Measurements from ENCODE around the gene TNS2. TPM values are rescaled to one million over a fixed set of nuclear protein-coding genes. Genes with fewer than 3 reads are reported as not detected.
A peak's percentile ranks its signal among the peaks of the same experiment; 100 is the strongest.

Gene TNS2
- total and polyA plus RNA-seq, 2 of the 13 experiments (the other 11 are each of a cell fraction or from before 2014, with no cell fraction given), result 8.9 to 20.4 TPM

DNA sequence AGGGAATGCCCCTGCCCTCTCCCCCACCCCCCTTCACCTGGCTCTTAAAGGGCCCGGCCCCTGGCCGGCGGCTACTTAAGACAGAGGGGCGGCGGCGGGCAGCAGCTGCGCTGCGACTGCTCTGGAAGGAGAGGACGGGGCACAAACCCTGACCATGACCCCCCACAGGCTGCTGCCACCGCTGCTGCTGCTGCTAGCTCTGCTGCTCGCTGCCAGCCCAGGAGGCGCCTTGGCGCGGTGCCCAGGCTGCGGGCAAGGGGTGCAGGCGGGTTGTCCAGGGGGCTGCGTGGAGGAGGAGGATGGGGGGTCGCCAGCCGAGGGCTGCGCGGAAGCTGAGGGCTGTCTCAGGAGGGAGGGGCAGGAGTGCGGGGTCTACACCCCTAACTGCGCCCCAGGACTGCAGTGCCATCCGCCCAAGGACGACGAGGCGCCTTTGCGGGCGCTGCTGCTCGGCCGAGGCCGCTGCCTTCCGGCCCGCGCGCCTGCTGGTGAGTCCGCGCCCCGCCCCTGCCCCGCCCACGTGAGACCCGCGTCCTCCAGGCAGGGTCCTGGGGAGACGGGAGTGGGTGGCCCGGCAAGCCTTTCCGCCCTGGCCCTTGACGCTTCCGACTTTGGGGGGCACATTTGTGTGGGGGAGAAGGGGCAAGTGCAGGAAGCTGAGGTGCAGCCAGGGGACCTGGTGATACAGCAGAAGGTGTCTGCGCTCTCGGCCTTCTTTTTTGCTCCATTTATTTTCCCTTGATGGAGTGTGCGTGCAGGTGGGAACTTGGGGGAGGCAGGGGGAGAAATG lies 47.9 kb downstream of the TNS2 start, which contains the start of gene IGFBP6 (continued):
- TF ChIP-seq, protein P1, sequence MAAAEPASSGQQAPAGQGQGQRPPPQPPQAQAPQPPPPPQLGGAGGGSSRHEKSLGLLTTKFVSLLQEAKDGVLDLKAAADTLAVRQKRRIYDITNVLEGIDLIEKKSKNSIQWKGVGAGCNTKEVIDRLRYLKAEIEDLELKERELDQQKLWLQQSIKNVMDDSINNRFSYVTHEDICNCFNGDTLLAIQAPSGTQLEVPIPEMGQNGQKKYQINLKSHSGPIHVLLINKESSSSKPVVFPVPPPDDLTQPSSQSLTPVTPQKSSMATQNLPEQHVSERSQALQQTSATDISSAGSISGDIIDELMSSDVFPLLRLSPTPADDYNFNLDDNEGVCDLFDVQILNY (CRISPR knock-in tag; conservative IDR thresholded peaks at IDR 0.05), result no peak
- TF ChIP-seq, protein P2, sequence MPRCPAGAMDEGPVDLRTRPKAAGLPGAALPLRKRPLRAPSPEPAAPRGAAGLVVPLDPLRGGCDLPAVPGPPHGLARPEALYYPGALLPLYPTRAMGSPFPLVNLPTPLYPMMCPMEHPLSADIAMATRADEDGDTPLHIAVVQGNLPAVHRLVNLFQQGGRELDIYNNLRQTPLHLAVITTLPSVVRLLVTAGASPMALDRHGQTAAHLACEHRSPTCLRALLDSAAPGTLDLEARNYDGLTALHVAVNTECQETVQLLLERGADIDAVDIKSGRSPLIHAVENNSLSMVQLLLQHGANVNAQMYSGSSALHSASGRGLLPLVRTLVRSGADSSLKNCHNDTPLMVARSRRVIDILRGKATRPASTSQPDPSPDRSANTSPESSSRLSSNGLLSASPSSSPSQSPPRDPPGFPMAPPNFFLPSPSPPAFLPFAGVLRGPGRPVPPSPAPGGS (CRISPR knock-in tag; IDR thresholded peaks at IDR 0.05), result no peak
- TF ChIP-seq, protein P3, sequence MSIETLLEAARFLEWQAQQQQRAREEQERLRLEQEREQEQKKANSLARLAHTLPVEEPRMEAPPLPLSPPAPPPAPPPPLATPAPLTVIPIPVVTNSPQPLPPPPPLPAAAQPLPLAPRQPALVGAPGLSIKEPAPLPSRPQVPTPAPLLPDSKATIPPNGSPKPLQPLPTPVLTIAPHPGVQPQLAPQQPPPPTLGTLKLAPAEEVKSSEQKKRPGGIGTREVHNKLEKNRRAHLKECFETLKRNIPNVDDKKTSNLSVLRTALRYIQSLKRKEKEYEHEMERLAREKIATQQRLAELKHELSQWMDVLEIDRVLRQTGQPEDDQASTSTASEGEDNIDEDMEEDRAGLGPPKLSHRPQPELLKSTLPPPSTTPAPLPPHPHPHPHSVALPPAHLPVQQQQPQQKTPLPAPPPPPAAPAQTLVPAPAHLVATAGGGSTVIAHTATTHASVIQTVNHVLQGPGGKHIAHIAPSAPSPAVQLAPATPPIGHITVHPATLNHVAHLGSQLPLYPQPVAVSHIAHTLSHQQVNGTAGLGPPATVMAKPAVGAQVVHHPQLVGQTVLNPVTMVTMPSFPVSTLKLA (IDR thresholded peaks at IDR 0.05), result no peak
- no peak for TF ChIP-seq ELF1 (CRISPR knock-in tag; IDR thresholded peaks at IDR 0.05)
- no peak for TF ChIP-seq ZNF607 (CRISPR knock-in tag; IDR thresholded peaks at IDR 0.05; ENCODE audit: borderline replicate concordance)
- TF ChIP-seq NFKBIZ (CRISPR knock-in tag; IDR thresholded peaks at IDR 0.05), result no peak
- TF ChIP-seq SNAPC2 (CRISPR knock-in tag; IDR thresholded peaks at IDR 0.05), result no peak
- TF ChIP-seq SRSF9 (IDR thresholded peaks at IDR 0.05; ENCODE audit: borderline replicate concordance, insufficient read depth, low read depth, low read length, poor library complexity, severe bottlenecking), result no peak
- 0 out of 2 replicates have a peak, but pooled peaks have one; percentile 20 for TF ChIP-seq NRL (CRISPR knock-in tag; IDR thresholded peaks at IDR 0.05; ENCODE audit: borderline replicate concordance)
- TF ChIP-seq KAT7 (CRISPR knock-in tag; IDR thresholded peaks at IDR 0.05; ENCODE audit: borderline replicate concordance), result peak; percentile 53; the same call in 1 of the 2 replicates
- no peak for TF ChIP-seq ZNF121 (CRISPR knock-in tag; IDR thresholded peaks at IDR 0.05)
- TF ChIP-seq KDM2A (CRISPR knock-in tag; IDR thresholded peaks at IDR 0.05; ENCODE audit: borderline replicate concordance, low read depth), result no peak
- TF ChIP-seq, protein P4, sequence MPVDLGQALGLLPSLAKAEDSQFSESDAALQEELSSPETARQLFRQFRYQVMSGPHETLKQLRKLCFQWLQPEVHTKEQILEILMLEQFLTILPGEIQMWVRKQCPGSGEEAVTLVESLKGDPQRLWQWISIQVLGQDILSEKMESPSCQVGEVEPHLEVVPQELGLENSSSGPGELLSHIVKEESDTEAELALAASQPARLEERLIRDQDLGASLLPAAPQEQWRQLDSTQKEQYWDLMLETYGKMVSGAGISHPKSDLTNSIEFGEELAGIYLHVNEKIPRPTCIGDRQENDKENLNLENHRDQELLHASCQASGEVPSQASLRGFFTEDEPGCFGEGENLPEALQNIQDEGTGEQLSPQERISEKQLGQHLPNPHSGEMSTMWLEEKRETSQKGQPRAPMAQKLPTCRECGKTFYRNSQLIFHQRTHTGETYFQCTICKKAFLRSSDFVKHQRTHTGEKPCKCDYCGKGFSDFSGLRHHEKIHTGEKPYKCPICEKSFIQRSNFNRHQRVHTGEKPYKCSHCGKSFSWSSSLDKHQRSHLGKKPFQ (CRISPR knock-in tag; IDR thresholded peaks at IDR 0.05; ENCODE audit: insufficient replicate concordance), result no peak
- no peak for TF ChIP-seq NFKB2 (CRISPR knock-in tag; IDR thresholded peaks at IDR 0.05; ENCODE audit: borderline replicate concordance)
- no peak for TF ChIP-seq GTF2F1 (IDR thresholded peaks at IDR 0.05; ENCODE audit: low read length)
- TF ChIP-seq, protein P5, sequence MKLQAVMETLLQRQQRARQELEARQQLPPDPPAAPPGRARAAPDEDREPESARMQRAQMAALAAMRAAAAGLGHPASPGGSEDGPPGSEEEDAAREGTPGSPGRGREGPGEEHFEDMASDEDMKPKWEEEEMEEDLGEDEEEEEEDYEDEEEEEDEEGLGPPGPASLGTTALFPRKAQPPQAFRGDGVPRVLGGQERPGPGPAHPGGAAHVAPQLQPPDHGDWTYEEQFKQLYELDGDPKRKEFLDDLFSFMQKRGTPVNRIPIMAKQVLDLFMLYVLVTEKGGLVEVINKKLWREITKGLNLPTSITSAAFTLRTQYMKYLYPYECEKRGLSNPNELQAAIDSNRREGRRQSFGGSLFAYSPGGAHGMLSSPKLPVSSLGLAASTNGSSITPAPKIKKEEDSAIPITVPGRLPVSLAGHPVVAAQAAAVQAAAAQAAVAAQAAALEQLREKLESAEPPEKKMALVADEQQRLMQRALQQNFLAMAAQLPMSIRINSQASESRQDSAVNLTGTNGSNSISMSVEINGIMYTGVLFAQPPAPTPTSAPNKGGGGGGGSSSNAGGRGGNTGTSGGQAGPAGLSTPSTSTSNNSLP (IDR thresholded peaks at IDR 0.05; ENCODE audit: low read depth, low read length), result no peak
- TF ChIP-seq SIN3B (IDR thresholded peaks at IDR 0.05; ENCODE audit: low read length), result no peak
- TF ChIP-seq, protein P6, sequence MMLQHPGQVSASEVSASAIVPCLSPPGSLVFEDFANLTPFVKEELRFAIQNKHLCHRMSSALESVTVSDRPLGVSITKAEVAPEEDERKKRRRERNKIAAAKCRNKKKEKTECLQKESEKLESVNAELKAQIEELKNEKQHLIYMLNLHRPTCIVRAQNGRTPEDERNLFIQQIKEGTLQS (CRISPR knock-in tag; IDR thresholded peaks at IDR 0.05), result no peak
- TF ChIP-seq ZNF567 (CRISPR knock-in tag; IDR thresholded peaks at IDR 0.05; ENCODE audit: borderline replicate concordance), result 0 out of 2 replicates have a peak, but pooled peaks have one; percentile 32
- TF ChIP-seq, protein P7, sequence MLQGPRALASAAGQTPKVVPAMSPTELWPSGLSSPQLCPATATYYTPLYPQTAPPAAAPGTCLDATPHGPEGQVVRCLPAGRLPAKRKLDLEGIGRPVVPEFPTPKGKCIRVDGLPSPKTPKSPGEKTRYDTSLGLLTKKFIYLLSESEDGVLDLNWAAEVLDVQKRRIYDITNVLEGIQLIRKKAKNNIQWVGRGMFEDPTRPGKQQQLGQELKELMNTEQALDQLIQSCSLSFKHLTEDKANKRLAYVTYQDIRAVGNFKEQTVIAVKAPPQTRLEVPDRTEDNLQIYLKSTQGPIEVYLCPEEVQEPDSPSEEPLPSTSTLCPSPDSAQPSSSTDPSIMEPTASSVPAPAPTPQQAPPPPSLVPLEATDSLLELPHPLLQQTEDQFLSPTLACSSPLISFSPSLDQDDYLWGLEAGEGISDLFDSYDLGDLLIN (CRISPR knock-in tag; IDR thresholded peaks at IDR 0.05; ENCODE audit: borderline replicate concordance), result no peak

All from HepG2 (cell line).